PC-3 (cell line): ENCODE data around the gene CARD11.

Source experiments
- EZH2 ChIP-seq: fragments of 300-600 bp; sonication (generic); IDR thresholded peaks from one replicate; pipeline ENCODE4 v1.6.1; 2017; ENCODE audit warnings: antibody characterized with exemption, mild to moderate bottlenecking, low read length; ENCODE audit not compliant: unreplicated experiment
- EZH2phosphoT487 ChIP-seq: fragments of 300-600 bp; sonication (generic); IDR thresholded peaks from 2 replicates; pipeline ENCODE4 v1.6.1; 2018; ENCODE audit warnings: mild to moderate bottlenecking, antibody characterized with exemption, low read length, borderline replicate concordance

DNA sequence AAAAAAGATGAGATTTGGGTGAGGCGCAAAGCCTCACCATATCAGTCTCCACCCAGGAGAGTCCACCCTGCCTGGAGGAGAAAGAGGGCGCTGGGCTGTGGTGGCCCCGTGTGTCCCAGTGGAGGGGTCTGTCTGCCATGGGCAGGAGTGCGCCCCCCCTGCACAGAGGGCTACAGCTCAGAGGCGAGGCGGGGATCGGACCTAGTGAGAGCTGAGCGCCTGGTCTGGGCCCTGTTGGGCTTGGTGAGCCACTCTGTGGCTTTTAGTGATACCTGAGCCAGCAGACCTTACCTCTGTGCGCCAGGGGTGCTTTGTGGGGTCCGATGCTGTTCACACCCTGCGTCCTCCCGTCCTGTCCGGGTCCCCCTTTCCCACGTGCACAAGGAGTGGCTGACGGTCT lies 173.7 kb downstream of the CARD11 start:
- no peak for TF ChIP-seq EZH2
- TF ChIP-seq EZH2phosphoT487: no peak
